ENCODE measurements around the gene TM9SF4. TPM values are rescaled to one million over a fixed set of nuclear protein-coding genes. Genes with fewer than 3 reads are reported as not detected.

The TM9SF4 gene
- total RNA-seq, 2 donors from 2014 or later = 33.4 TPM

DNA sequence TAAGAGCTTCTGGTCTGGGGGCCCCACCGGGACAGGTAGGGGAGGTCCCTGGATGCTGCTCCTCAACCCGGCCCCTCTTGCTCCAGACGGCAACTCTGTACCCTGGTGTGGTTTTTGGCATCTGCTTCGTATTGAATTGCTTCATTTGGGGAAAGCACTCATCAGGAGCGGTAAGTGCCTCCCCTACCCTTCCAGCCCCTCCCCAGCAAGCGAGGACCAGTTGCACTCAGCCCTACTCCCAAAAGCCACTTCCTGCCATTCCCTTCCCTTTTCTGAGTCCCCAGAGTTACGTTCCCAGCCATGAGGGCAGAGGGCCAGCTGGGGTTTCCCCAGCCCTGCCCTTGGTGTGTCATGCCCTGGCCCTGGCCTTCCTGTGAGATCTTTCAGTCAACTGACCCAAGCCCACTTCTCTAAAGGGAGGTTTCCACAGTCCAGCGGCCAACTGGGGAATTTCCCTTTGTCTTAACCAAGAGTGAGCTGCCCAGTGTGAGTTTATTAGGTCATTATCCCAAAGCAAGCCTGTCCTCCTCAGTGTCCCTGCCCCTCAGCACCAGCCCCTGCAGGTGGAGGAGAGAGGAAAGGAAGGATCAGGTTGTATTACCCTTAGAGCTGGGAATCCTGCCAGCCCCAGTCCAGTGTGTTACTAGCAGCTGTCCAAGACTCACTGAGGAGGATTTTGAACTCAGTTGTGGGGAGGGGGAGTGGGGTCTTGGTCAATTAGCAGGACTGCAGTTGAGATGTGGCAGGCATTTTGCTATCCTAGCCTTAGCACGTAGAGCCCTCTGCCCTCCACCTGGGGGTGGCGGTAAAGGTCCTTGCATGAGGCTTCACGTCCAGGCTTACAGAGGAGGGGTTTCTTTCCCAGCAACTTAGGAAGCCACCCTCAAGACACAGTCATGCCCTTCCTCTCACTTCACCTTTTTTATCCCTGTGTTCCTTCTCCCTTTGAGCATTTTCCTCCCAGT is 45.8 kb downstream of the TM9SF4 start:
- ATAC-seq (ENCODE audit: insufficient number of reproducible peaks, low FRiP score, low read depth) (peak; percentile 77), DNase-seq (ENCODE audit: low spot score) (peak; percentile 38)
- H3K36me3 ChIP-seq = peaks cover 44% of the 10 kb centered on the region
- peaks cover 0 to 14% of the 10 kb centered on the region in 2 donors for H3K4me1 ChIP-seq (ENCODE audit: control insufficient read depth in 1 of 2, low read depth in 2 of 2)
- no peaks in the 10 kb centered on the region for H3K9me3 ChIP-seq
- TF ChIP-seq, protein P1, sequence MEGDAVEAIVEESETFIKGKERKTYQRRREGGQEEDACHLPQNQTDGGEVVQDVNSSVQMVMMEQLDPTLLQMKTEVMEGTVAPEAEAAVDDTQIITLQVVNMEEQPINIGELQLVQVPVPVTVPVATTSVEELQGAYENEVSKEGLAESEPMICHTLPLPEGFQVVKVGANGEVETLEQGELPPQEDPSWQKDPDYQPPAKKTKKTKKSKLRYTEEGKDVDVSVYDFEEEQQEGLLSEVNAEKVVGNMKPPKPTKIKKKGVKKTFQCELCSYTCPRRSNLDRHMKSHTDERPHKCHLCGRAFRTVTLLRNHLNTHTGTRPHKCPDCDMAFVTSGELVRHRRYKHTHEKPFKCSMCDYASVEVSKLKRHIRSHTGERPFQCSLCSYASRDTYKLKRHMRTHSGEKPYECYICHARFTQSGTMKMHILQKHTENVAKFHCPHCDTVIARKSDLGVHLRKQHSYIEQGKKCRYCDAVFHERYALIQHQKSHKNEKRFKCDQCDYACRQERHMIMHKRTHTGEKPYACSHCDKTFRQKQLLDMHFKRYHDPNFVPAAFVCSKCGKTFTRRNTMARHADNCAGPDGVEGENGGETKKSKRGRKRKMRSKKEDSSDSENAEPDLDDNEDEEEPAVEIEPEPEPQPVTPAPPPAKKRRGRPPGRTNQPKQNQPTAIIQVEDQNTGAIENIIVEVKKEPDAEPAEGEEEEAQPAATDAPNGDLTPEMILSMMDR (IDR thresholded peaks at IDR 0.05) = peak; percentile 7
- no peak overlapping the region for H3K4me3 ChIP-seq
- H3K27ac ChIP-seq = peak overlapping the region in 1 of 2 donors; percentile 49
- no peaks in the 10 kb centered on the region for H3K27me3 ChIP-seq (replicated peaks; ENCODE audit: insufficient read depth)

DNA sequence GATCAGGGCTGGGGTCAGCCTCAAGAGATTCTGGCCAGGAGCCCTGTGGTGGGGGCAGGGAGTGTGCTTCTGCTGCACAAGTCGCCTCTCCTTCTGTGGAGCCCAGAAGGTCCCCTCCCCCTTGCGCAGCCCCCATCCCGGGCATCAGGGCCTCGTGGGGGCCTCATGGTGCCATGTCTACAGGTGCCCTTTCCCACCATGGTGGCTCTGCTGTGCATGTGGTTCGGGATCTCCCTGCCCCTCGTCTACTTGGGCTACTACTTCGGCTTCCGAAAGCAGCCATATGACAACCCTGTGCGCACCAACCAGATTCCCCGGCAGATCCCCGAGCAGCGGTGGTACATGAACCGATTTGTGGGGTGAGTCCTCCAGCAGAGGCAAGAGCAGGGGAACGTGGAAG is 48.1 kb downstream of the TM9SF4 start:
- ATAC-seq (ENCODE audit: insufficient number of reproducible peaks, low FRiP score, low read depth) (no peak), DNase-seq (ENCODE audit: low spot score) (no peak)
- Histone ChIP-seq H3K4me3 (no peak overlapping the region), H3K27me3 (replicated peaks; ENCODE audit: insufficient read depth) (no peaks in the 10 kb centered on the region), H3K4me1 (ENCODE audit: control insufficient read depth in 1 of 2, low read depth in 2 of 2) (peaks cover 0 to 14% of the 10 kb centered on the region in 2 donors), H3K27ac (no peak overlapping the region), H3K9me3 (no peaks in the 10 kb centered on the region), H3K36me3 (peaks cover 44% of the 10 kb centered on the region)
- TF ChIP-seq, protein P1 (IDR thresholded peaks at IDR 0.05) = no peak

DNA sequence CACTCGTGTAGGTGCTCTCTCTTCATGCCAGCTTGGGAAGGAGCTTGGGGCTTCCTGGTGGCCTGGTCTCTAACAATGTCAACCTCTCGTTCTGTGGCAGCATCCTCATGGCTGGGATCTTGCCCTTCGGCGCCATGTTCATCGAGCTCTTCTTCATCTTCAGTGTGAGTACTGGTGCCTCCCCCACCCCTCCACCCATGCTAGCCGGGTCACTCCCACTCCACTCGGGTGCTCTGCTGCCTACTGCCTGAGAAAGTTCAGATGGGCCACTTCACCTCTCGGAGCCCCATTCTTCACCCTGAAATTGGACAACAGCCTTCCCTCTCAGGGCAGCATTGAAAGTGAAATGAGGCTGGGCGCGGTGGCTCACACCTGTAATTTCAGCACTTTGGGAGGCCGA is 48.8 kb downstream of the TM9SF4 start:
- no peaks in the 10 kb centered on the region for H3K9me3 ChIP-seq
- H3K36me3 ChIP-seq = peaks cover 43% of the 10 kb centered on the region
- TF ChIP-seq, protein P1 (IDR thresholded peaks at IDR 0.05) = no peak
- no peak overlapping the region for H3K4me3 ChIP-seq
- DNase-seq (ENCODE audit: low spot score) (no peak), ATAC-seq (ENCODE audit: insufficient number of reproducible peaks, low FRiP score, low read depth) (no peak)
- H3K4me1 ChIP-seq (ENCODE audit: control insufficient read depth in 1 of 2, low read depth in 2 of 2) = peaks cover 0 to 14% of the 10 kb centered on the region in 2 donors
- H3K27me3 ChIP-seq (replicated peaks; ENCODE audit: insufficient read depth) = no peaks in the 10 kb centered on the region
- H3K27ac ChIP-seq = no peak overlapping the region

DNA sequence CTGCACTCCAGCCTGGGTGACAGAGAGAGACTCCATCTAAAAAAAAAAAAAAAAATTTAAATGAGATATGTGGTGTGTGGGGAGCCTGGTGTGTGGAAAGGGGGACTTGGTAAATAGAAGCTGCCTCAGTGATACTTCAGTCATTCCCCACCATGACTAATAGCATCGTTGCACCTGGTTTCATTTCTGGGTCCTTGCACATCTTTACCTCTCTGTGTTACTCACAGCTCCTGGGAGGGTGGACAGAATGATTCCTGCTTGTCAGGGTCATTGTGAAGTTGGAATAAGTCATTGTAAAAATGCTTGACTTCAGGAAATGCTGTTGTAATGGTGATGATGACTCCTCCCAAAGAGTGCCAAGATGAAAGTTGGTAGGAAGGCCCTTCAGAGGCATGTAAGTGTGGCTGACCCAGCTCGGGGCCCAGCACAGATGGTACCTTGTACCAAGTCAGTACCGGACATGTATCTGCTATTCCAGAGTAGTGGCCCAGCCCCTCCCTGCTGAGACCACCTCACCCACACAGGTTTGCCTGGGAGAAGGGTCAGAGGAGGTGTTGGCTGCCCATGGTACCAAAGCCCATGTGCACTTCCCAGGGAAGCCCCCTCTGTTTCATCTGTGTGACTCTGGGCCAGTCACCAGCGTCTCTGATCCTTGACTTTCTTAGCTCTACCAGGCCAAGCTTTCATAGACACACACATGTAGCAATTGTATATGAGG is 49.6 kb downstream of the TM9SF4 start:
- TF ChIP-seq, protein P1 (IDR thresholded peaks at IDR 0.05) = no peak
- H3K9me3 ChIP-seq = no peaks in the 10 kb centered on the region
- peaks cover 0 to 14% of the 10 kb centered on the region in 2 donors for H3K4me1 ChIP-seq (ENCODE audit: control insufficient read depth in 1 of 2, low read depth in 2 of 2)
- no peak for ATAC-seq (ENCODE audit: insufficient number of reproducible peaks, low FRiP score, low read depth)
- H3K27me3 ChIP-seq (replicated peaks; ENCODE audit: insufficient read depth) = no peaks in the 10 kb centered on the region
- H3K36me3 ChIP-seq = peaks cover 43% of the 10 kb centered on the region
- DNase-seq (ENCODE audit: low spot score) = no peak
- no peak overlapping the region for H3K27ac ChIP-seq
- H3K4me3 ChIP-seq = no peak overlapping the region

DNA sequence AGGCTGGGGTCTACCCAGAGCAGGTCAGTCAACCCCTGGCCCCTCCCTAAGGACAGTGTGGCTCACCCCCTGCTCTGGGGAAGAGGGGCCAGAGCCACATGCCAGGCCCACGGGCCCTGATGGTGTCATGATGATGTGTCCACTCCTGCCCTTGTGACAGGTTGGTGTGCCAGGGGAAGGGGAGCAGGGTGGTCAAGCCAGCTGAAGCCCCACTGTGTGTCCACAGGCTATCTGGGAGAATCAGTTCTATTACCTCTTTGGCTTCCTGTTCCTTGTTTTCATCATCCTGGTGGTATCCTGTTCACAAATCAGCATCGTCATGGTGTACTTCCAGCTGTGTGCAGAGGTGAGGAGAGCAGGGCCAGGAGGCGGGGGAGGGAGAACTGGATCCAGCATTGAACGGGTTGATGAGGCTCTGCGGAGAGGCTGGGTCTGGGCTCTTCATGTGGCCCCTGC is 50.3 kb downstream of the TM9SF4 start:
- TF ChIP-seq, protein P1 (IDR thresholded peaks at IDR 0.05) = no peak
- ATAC-seq (ENCODE audit: insufficient number of reproducible peaks, low FRiP score, low read depth) = no peak
- Histone ChIP-seq H3K9me3 (no peaks in the 10 kb centered on the region), H3K27ac (no peak overlapping the region), H3K27me3 (replicated peaks; ENCODE audit: insufficient read depth) (no peaks in the 10 kb centered on the region), H3K4me1 (ENCODE audit: control insufficient read depth in 1 of 2, low read depth in 2 of 2) (peaks cover 0 to 10% of the 10 kb centered on the region in 2 donors), H3K36me3 (peaks cover 50% of the 10 kb centered on the region), H3K4me3 (no peak overlapping the region)
- DNase-seq (ENCODE audit: low spot score) = no peak

Data from thoracic aorta (tissue), 2 donors.